Measurements from ENCODE around the gene ARL6IP5.

- TF ChIP-seq POLR2A (IDR thresholded peaks at IDR 0.05; ENCODE audit: low read depth, low read length) (no peak), CTCF (IDR thresholded peaks at IDR 0.05; ENCODE audit: extremely low read depth in 1 of 2, insufficient read depth in 1 of 2, low read depth in 1 of 2, low read length in 2 of 2) (no peak), MYC (IDR thresholded peaks at IDR 0.05; ENCODE audit: low read depth, low read length) (no peak), POLR2AphosphoS5 (IDR thresholded peaks at IDR 0.05; ENCODE audit: insufficient read depth, low read depth, low read length) (no peak), FOS (IDR thresholded peaks at IDR 0.05; ENCODE audit: borderline replicate concordance, insufficient read depth, low read length) (no peak), EZH2 (IDR thresholded peaks at IDR 0.05; ENCODE audit: borderline replicate concordance, low read depth, low read length, severe bottlenecking) (no peak), JUN (IDR thresholded peaks at IDR 0.05; ENCODE audit: borderline replicate concordance, insufficient read depth, insufficient read length, low read depth) (no peak)
Measured at GRCh38 chr3:69063636-69064035, 21.1 kb upstream of the ARL6IP5 start.
